ENCODE measurements around the gene DYNLT4.

The DYNLT4 gene

GRCh38 chr1:44808063-44808937, 1.1 kb upstream of the DYNLT4 start, which contains the start of gene BTBD19:
Gene BTBD19, plus strand, starts transcription at chr1:44808523. Its CDS starts 298 bp downstream, at chr1:44808821.
- TF ChIP-seq CTCF (IDR thresholded peaks at IDR 0.05), result no peak

- TF ChIP-seq CTCF (IDR thresholded peaks at IDR 0.05), result no peak
Measured at GRCh38 chr1:44807364-44808062, 362 bp upstream of the DYNLT4 start.

GRCh38 chr1:44806025-44806703, 987 bp downstream of the DYNLT4 start:
- no peak for TF ChIP-seq CTCF (IDR thresholded peaks at IDR 0.05)

GRCh38 chr1:44805311-44806024, 1.7 kb downstream of the DYNLT4 start:
- TF ChIP-seq CTCF (IDR thresholded peaks at IDR 0.05), result no peak

GRCh38 chr1:44803312-44804095, 3.6 kb downstream of the DYNLT4 start:
- no peak for TF ChIP-seq CTCF (IDR thresholded peaks at IDR 0.05)

- TF ChIP-seq CTCF (IDR thresholded peaks at IDR 0.05), result no peak
Measured at GRCh38 chr1:44803062-44803311, 4.2 kb downstream of the DYNLT4 start.
